H1 (cell line): ENCODE data around the gene ZNF775. TPM values are rescaled to one million over a fixed set of nuclear protein-coding genes. Genes with fewer than 3 reads are reported as not detected.

Source experiments
- ASH2L ChIP-seq: fragments of 200-600, 300-600 bp; sonication (generic); IDR thresholded peaks from one replicate; pipeline ENCODE4 v1.7.1; 2017; ENCODE audit warnings: low read length
- CHD7 ChIP-seq: fragments of 300-600 bp; sonication (generic); IDR thresholded peaks from 2 replicates; pipeline ENCODE4 v1.7.1; 2012; ENCODE audit warnings: low read length, moderate library complexity, mild to moderate bottlenecking, inconsistent platforms; ENCODE audit not compliant: insufficient replicate concordance
- CTCF ChIP-seq, 3 experiments: IDR thresholded peaks; 1 replicate in 2 of 3; 2 replicates in 1 of 3; pipeline versions ENCODE4 v1.5.1 to v1.6.1; 2011; ENCODE audit warnings: low read length in 3 of 3, mild to moderate bottlenecking in 3 of 3, inconsistent platforms in 2 of 3, low read depth in 1 of 3, moderate library complexity in 1 of 3; ENCODE audit not compliant: insufficient read depth in 1 of 3; ENCODE audit errors: control extremely low read depth in 1 of 3
- E2F6 ChIP-seq: IDR thresholded peaks from 2 replicates; pipeline ENCODE4 v1.6.1; 2012; ENCODE audit warnings: inconsistent platforms
- RXRA ChIP-seq: IDR thresholded peaks from 2 replicates; pipeline ENCODE4 v1.6.1; 2011; ENCODE audit warnings: low read depth, mild to moderate bottlenecking, low read length, moderate library complexity; ENCODE audit not compliant: insufficient read depth
- TEAD4 ChIP-seq: IDR thresholded peaks from 2 replicates; pipeline ENCODE4 v1.6.1; 2012; ENCODE audit warnings: low read depth, low read length, inconsistent platforms, mixed read lengths
- polyA plus RNA-seq, 7 experiments: library from polyadenylated mRNA; depleted of rRNA in 3 of 7; stranded (reverse) in 5 of 7; unstranded in 2 of 7; fragments of >200 nt in 5 of 7; fragments of 200-250 nt in 2 of 7; gene quantifications; 1 replicate in 5 of 7; 2 replicates in 1 of 7; 4 replicates in 1 of 7; pipeline versions ENCODE4 v1.2.1 to v1.2.3, GENCODE V29; 2011 to 2013; ENCODE audit warnings: missing spikeins in 2 of 7, mixed read lengths in 2 of 7
- total RNA-seq: library from RNA; stranded (reverse); fragmentation: NEBNext Ultra II Directional; extraction: Animal tissue kit (Norgen Biotek cat#: 25700); gene quantifications from 2 replicates; pipeline ENCODE4 v1.2.1, GENCODE V29; 2021

The ZNF775 gene
- total and polyA plus RNA-seq, 2 of the 8 experiments (the other 6 are each of a cell fraction or from before 2014, with no cell fraction given): 13.6 to 21.5 TPM

- TF ChIP-seq CHD7 (no peak), TEAD4 (no peak), E2F6 (no peak), ASH2L (no peak), RXRA (no peak), CTCF (IDR thresholded peaks at IDR 0.05; ENCODE audit: control extremely low read depth in 1 of 3, insufficient read depth in 1 of 3, low read depth in 1 of 3, low read length in 3 of 3) (no peak)
Measured at GRCh38 chr7:150351587-150352194, 27.4 kb upstream of the ZNF775 start (continued).
